Kasumi-1 (cell line): Measurements from ENCODE around the gene NFATC2.

Experiments used
- DNase-seq, 2 experiments: peaks; one replicate each; lab custom pipeline; 2025; lab: John Stamatoyannopoulos, UW

The NFATC2 gene

GRCh38 chr20:51514249-51514648 lies 28.3 kb downstream of the NFATC2 start:
- no peak for DNase-seq

GRCh38 chr20:51513545-51513944 lies 29.0 kb downstream of the NFATC2 start:
- no peak for DNase-seq

GRCh38 chr20:51512645-51513044 lies 29.9 kb downstream of the NFATC2 start:
- DNase-seq, result no peak

GRCh38 chr20:51511861-51512619 lies 30.5 kb downstream of the NFATC2 start:
- no peak for DNase-seq

- no peak for DNase-seq
Measured at GRCh38 chr20:51510936-51511605, 31.4 kb downstream of the NFATC2 start.

GRCh38 chr20:51510169-51510568 lies 32.4 kb downstream of the NFATC2 start:
- DNase-seq, result no peak

GRCh38 chr20:51509208-51509607 lies 33.3 kb downstream of the NFATC2 start:
- DNase-seq, result no peak

- DNase-seq, result no peak
Measured at GRCh38 chr20:51508780-51509179, 33.7 kb downstream of the NFATC2 start.

- DNase-seq, result no peak
Measured at GRCh38 chr20:51508158-51508557, 34.4 kb downstream of the NFATC2 start.

- no peak for DNase-seq
Measured at GRCh38 chr20:51507216-51508036, 35.1 kb downstream of the NFATC2 start.

- no peak for DNase-seq
Measured at GRCh38 chr20:51506527-51507215, 35.8 kb downstream of the NFATC2 start.

GRCh38 chr20:51505566-51505965 lies 37.0 kb downstream of the NFATC2 start:
- no peak for DNase-seq

GRCh38 chr20:51503376-51503775 lies 39.1 kb downstream of the NFATC2 start:
- no peak for DNase-seq

- no peak for DNase-seq
Measured at GRCh38 chr20:51500936-51501335, 41.6 kb downstream of the NFATC2 start.

GRCh38 chr20:51500311-51500710 lies 42.2 kb downstream of the NFATC2 start:
- DNase-seq, result peak; percentile 69 to 80

GRCh38 chr20:51498765-51499540 lies 43.6 kb downstream of the NFATC2 start:
- DNase-seq, result no peak

GRCh38 chr20:51497542-51498467 lies 44.7 kb downstream of the NFATC2 start:
- DNase-seq, result peak; percentile 77 to 82

GRCh38 chr20:51496964-51497363 lies 45.6 kb downstream of the NFATC2 start:
- no peak for DNase-seq

- no peak for DNase-seq
Measured at GRCh38 chr20:51495921-51496545, 46.5 kb downstream of the NFATC2 start.

- DNase-seq, result no peak
Measured at GRCh38 chr20:51495291-51495690, 47.2 kb downstream of the NFATC2 start.
